ENCODE data around the gene KCNRG. TPM values are rescaled to one million over a fixed set of nuclear protein-coding genes. Genes with fewer than 3 reads are reported as not detected.

KCNRG gene
- total RNA-seq, 1 donor from 2014 or later: 0.88 TPM

DNA sequence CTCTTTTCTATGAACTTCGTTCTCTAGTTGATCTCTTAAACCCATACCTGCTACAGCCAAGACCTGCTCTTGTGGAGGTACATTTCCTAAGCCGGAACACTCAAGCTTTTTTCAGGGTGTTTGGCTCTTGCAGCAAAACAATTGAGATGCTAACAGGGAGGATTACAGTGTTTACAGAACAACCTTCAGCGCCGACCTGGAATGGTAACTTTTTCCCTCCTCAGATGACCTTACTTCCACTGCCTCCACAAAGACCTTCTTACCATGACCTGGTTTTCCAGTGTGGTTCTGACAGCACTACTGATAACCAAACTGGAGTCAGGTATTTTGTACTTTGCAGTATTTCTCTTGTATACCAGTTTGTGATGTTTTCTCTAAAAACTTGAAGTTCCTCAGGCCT, 506 bp downstream of the KCNRG start:
- no peak overlapping the region for H3K4me3 ChIP-seq
- H3K27me3 ChIP-seq: no peaks in the 10 kb centered on the region
- Mint-ChIP-seq H3K27ac (no peak overlapping the region), H3K4me3 (no peak overlapping the region), H3K9me3 (no peaks in the 10 kb centered on the region), H3K4me1 (no peaks in the 10 kb centered on the region), H3K36me3 (peaks cover 69% of the 10 kb centered on the region), H3K27me3 (ENCODE audit: insufficient read depth, low read depth) (no peaks in the 10 kb centered on the region)
- H3K27ac ChIP-seq: peak overlapping the region; percentile 50
- peaks cover 24% of the 10 kb centered on the region for H3K36me3 ChIP-seq
- H3F3A ChIP-seq (ENCODE audit: low read depth): peaks cover 36% of the 10 kb centered on the region
- peaks cover 13% of the 10 kb centered on the region for H3K4me1 ChIP-seq
- H3K4me2 ChIP-seq: no peak overlapping the region
- no peak overlapping the region for H3K9ac ChIP-seq
- H3K79me2 ChIP-seq (ENCODE audit: low read depth): peaks cover 35% of the 10 kb centered on the region
- H3K9me3 ChIP-seq (ENCODE audit: low read depth): no peaks in the 10 kb centered on the region
- H4K20me1 ChIP-seq (ENCODE audit: low read depth): peaks cover 53% of the 10 kb centered on the region
- DNase-seq (ENCODE audit: low spot score): no peak
- no peak overlapping the region for H2AFZ ChIP-seq (replicated peaks)
- TF ChIP-seq EZH2 (IDR thresholded peaks at IDR 0.05): no peak
- no peak for TF ChIP-seq EZH2phosphoT487 (IDR thresholded peaks at IDR 0.05)
- TF ChIP-seq, protein P1, sequence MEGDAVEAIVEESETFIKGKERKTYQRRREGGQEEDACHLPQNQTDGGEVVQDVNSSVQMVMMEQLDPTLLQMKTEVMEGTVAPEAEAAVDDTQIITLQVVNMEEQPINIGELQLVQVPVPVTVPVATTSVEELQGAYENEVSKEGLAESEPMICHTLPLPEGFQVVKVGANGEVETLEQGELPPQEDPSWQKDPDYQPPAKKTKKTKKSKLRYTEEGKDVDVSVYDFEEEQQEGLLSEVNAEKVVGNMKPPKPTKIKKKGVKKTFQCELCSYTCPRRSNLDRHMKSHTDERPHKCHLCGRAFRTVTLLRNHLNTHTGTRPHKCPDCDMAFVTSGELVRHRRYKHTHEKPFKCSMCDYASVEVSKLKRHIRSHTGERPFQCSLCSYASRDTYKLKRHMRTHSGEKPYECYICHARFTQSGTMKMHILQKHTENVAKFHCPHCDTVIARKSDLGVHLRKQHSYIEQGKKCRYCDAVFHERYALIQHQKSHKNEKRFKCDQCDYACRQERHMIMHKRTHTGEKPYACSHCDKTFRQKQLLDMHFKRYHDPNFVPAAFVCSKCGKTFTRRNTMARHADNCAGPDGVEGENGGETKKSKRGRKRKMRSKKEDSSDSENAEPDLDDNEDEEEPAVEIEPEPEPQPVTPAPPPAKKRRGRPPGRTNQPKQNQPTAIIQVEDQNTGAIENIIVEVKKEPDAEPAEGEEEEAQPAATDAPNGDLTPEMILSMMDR (IDR thresholded peaks at IDR 0.05): no peak

DNA sequence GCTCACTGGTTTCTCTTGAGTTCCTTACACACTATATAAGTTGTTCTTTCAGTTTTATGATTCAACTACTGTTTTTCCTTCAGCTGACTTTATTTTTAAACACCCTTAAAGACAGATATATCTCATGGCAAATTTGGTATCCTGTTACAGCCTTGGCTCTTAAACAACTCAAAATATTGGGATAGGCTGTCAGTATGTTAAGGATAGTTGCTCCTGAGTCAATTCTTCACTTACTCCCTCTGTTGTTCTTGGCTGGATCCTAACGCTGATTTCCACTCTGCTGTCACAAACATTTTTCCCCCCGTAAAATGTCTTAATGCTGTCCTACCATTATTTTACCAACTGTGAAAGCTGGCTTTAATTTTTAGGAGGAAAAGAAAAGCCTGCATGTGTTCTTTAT, 1.2 kb downstream of the KCNRG start:
- Histone ChIP-seq H3K27me3 (no peaks in the 10 kb centered on the region), H3K4me3 (no peak overlapping the region), H2AFZ (replicated peaks) (no peak overlapping the region), H3K9me3 (ENCODE audit: low read depth) (no peaks in the 10 kb centered on the region), H3K9ac (no peak overlapping the region), H3F3A (ENCODE audit: low read depth) (peaks cover 29% of the 10 kb centered on the region), H3K27ac (no peak overlapping the region), H3K36me3 (peaks cover 22% of the 10 kb centered on the region), H3K4me2 (no peak overlapping the region), H3K79me2 (ENCODE audit: low read depth) (peaks cover 28% of the 10 kb centered on the region), H3K4me1 (peaks cover 13% of the 10 kb centered on the region), H4K20me1 (ENCODE audit: low read depth) (peaks cover 46% of the 10 kb centered on the region)
- no peaks in the 10 kb centered on the region for H3K27me3 Mint-ChIP-seq (ENCODE audit: insufficient read depth, low read depth)
- TF ChIP-seq, protein P1 (IDR thresholded peaks at IDR 0.05): no peak
- TF ChIP-seq EZH2 (IDR thresholded peaks at IDR 0.05) (no peak), EZH2phosphoT487 (IDR thresholded peaks at IDR 0.05) (no peak)
- H3K4me1 Mint-ChIP-seq: no peaks in the 10 kb centered on the region
- peaks cover 63% of the 10 kb centered on the region for H3K36me3 Mint-ChIP-seq
- no peak overlapping the region for H3K27ac Mint-ChIP-seq
- H3K4me3 Mint-ChIP-seq: no peak overlapping the region
- H3K9me3 Mint-ChIP-seq: no peaks in the 10 kb centered on the region
- DNase-seq (ENCODE audit: low spot score): no peak

DNA sequence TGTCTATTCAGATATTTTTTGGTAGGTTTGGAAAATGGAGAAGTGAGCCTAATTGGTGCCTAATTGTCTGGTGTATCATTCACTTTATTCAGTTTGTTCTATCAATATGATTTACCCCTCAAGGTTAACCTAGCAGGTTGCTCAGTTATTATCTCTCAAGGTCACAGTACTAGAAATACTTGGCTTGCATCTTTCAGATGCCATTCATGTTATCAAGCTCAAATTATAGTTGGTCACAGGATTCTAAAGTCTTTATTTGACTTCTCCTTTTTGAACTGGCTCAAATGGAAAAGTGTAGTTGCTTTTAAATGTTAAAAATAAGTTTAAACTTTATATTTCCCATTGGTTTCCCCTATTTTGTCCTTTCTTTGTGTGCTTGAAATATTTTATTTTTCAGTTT, 2.6 kb downstream of the KCNRG start:
- Histone ChIP-seq H3K79me2 (ENCODE audit: low read depth) (peaks cover 14% of the 10 kb centered on the region), H3K4me2 (no peak overlapping the region), H3K9me3 (ENCODE audit: low read depth) (no peaks in the 10 kb centered on the region), H3F3A (ENCODE audit: low read depth) (peaks cover 18% of the 10 kb centered on the region), H3K4me3 (no peak overlapping the region), H3K4me1 (peaks cover 13% of the 10 kb centered on the region), H4K20me1 (ENCODE audit: low read depth) (peaks cover 32% of the 10 kb centered on the region), H3K27me3 (no peaks in the 10 kb centered on the region), H3K36me3 (peaks cover 10% of the 10 kb centered on the region), H3K27ac (no peak overlapping the region), H3K9ac (no peak overlapping the region), H2AFZ (replicated peaks) (no peak overlapping the region)
- no peak for TF ChIP-seq EZH2phosphoT487 (IDR thresholded peaks at IDR 0.05)
- Mint-ChIP-seq H3K4me1 (no peaks in the 10 kb centered on the region), H3K9me3 (no peaks in the 10 kb centered on the region), H3K27ac (no peak overlapping the region), H3K4me3 (no peak overlapping the region), H3K27me3 (ENCODE audit: insufficient read depth, low read depth) (no peaks in the 10 kb centered on the region), H3K36me3 (peaks cover 49% of the 10 kb centered on the region)
- DNase-seq (ENCODE audit: low spot score): no peak

DNA sequence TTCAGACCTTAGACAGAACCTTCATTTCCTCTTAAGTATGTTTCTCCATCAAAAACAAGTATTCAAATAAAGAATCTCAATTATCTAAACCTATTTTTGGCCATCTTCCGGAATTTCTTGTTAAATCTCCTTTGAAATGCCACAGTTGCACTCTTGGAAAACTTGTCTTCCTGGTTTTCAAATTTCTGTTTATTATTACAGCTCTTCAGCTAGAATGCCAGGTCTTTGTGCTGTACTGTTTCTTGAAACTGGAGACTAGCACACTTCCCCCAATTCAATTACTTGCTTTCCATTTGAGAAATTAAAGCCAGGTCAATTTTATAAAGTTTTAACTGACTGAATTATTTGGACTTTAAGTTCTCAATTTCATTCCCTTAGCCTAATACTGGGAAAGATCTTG, 10.2 kb downstream of the KCNRG start:
- no peak overlapping the region for H2AFZ ChIP-seq (replicated peaks)
- Mint-ChIP-seq H3K36me3 (peaks cover 8% of the 10 kb centered on the region), H3K27ac (no peak overlapping the region), H3K27me3 (ENCODE audit: insufficient read depth, low read depth) (no peaks in the 10 kb centered on the region), H3K9me3 (no peaks in the 10 kb centered on the region), H3K4me3 (no peak overlapping the region), H3K4me1 (no peaks in the 10 kb centered on the region)
- no peaks in the 10 kb centered on the region for H3K27me3 ChIP-seq
- no peak overlapping the region for H3K9ac ChIP-seq
- no peaks in the 10 kb centered on the region for H3K36me3 ChIP-seq
- no peaks in the 10 kb centered on the region for H3F3A ChIP-seq (ENCODE audit: low read depth)
- H3K79me2 ChIP-seq (ENCODE audit: low read depth): no peaks in the 10 kb centered on the region
- no peak overlapping the region for H3K27ac ChIP-seq
- no peak overlapping the region for H3K4me3 ChIP-seq
- no peaks in the 10 kb centered on the region for H3K4me1 ChIP-seq
- no peaks in the 10 kb centered on the region for H3K9me3 ChIP-seq (ENCODE audit: low read depth)
- H3K4me2 ChIP-seq: no peak overlapping the region
- TF ChIP-seq EZH2phosphoT487 (IDR thresholded peaks at IDR 0.05) (no peak), EZH2 (IDR thresholded peaks at IDR 0.05) (no peak)
- TF ChIP-seq, protein P1 (IDR thresholded peaks at IDR 0.05): no peak
- no peaks in the 10 kb centered on the region for H4K20me1 ChIP-seq (ENCODE audit: low read depth)
- DNase-seq (ENCODE audit: low spot score): no peak
